BE2C (cell line): ENCODE results near the gene CLASP1.

Experiments
- DNase-seq: peaks from one replicate; pipeline ENCODE4 v3.0.0-alpha.2; 2020
- H3K27me3 ChIP-seq: fragments of 250-450 bp; sonication (Bioruptor Pico); 2 replicates; pipeline ENCODE4 v1.5.1; 2020; ENCODE audit warnings: mild to moderate bottlenecking
- H3K36me3 ChIP-seq: fragments of 250-450 bp; sonication (Bioruptor Pico); 2 replicates; pipeline ENCODE4 v1.5.1; 2020; ENCODE audit warnings: mild to moderate bottlenecking
- H3K4me1 ChIP-seq: fragments of 250-450 bp; sonication (Bioruptor Pico); 2 replicates; pipeline ENCODE4 v1.5.1; 2020
- H3K4me3 ChIP-seq: 2 replicates; pipeline ENCODE4 v1.5.1; 2011; ENCODE audit warnings: low read depth, low read length
- H3K9me3 ChIP-seq: fragments of 250-450 bp; sonication (Bioruptor Pico); 2 replicates; pipeline ENCODE4 v1.5.1; 2020
- TF ChIP-seq, protein P1 (sequence below): IDR thresholded peaks from 2 replicates; pipeline ENCODE4 v1.5.1; 2012; ENCODE audit warnings: mild to moderate bottlenecking, low read depth, low read length

The CLASP1 gene

DNA sequence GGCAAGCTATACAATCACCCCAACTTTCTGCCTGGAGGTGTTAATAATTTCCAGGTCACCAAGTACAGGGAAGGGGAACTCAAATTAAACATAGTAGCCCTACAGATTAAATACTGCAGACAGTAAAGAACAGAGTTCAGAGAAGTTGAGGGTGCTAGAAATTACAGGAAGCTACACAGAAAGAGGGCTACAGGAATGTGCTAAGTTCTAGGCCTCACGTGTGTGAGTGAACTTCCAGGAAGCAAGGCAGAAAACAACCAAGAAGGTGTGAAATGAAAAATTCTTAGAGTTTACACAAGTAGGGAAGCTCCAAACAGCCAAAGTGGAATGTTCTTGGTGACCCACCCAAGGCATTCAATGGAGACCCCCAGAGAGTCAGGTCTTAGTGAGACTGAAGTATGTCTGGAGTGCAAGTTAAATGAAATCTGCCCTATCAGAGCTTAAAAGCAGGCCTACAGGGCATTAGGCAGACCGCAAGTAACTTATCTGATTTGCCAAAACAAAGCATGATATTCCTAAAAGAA lies 176.7 kb downstream of the CLASP1 start:
- Histone ChIP-seq H3K4me3 (no peak overlapping the region), H3K9me3 (no peaks in the 10 kb centered on the region), H3K36me3 (peaks cover 4% of the 10 kb centered on the region; the same call in 1 of the 2 replicates), H3K4me1 (peaks cover 5% of the 10 kb centered on the region; the same call in 1 of the 2 replicates), H3K27me3 (no peaks in the 10 kb centered on the region)
- no peak for DNase-seq
- TF ChIP-seq, protein P1, sequence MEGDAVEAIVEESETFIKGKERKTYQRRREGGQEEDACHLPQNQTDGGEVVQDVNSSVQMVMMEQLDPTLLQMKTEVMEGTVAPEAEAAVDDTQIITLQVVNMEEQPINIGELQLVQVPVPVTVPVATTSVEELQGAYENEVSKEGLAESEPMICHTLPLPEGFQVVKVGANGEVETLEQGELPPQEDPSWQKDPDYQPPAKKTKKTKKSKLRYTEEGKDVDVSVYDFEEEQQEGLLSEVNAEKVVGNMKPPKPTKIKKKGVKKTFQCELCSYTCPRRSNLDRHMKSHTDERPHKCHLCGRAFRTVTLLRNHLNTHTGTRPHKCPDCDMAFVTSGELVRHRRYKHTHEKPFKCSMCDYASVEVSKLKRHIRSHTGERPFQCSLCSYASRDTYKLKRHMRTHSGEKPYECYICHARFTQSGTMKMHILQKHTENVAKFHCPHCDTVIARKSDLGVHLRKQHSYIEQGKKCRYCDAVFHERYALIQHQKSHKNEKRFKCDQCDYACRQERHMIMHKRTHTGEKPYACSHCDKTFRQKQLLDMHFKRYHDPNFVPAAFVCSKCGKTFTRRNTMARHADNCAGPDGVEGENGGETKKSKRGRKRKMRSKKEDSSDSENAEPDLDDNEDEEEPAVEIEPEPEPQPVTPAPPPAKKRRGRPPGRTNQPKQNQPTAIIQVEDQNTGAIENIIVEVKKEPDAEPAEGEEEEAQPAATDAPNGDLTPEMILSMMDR, result no peak

DNA sequence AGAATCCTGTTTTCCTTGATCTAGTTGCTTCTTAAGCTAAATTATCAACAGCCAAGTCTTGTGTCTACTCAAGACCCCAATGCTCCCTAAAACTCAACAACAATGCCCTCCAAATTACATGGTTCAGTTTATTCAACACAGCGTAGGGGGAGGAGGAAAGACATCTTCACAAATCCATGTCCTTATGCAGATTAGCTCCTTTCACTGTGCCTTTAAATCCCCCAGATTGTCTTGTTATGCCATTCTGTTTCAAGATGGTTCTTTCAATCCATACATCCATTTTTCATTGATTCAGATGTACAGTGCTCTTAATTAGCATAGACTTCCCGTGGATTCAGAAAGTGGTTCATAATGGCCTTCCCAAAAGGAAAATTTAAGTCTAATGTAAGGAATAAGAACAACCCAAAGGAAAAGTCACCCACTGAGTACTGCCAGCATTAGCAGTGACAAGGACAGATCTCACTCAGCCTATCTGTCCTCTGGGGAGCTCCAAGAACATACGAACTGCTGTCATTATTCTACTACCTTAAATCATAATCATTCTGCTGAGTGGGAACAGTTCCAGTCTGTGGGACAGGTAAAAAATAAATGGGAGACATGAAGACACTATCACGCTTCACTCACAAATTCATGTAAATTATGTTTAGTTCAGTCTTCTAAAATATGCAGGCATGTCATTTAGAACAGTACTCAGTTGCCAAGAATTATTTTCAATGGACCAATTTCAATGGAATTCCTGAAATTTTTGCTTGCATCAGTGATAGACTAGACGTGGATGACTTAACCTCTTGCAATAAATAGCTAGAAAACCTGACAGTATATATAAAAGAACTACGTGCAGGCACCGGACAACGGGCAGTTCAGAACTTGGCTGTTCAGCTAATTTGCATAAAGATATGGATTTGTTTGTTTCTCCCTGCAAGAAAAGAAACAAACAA lies 177.5 kb downstream of the CLASP1 start:
- no peak for DNase-seq
- H3K9me3 ChIP-seq, result no peaks in the 10 kb centered on the region
- peaks cover 4% of the 10 kb centered on the region; the same call in 1 of the 2 replicates for H3K36me3 ChIP-seq
- H3K27me3 ChIP-seq, result no peaks in the 10 kb centered on the region
- TF ChIP-seq, protein P1, result no peak
- no peak overlapping the region for H3K4me3 ChIP-seq
- H3K4me1 ChIP-seq, result peaks cover 5% of the 10 kb centered on the region; the same call in 1 of the 2 replicates

DNA sequence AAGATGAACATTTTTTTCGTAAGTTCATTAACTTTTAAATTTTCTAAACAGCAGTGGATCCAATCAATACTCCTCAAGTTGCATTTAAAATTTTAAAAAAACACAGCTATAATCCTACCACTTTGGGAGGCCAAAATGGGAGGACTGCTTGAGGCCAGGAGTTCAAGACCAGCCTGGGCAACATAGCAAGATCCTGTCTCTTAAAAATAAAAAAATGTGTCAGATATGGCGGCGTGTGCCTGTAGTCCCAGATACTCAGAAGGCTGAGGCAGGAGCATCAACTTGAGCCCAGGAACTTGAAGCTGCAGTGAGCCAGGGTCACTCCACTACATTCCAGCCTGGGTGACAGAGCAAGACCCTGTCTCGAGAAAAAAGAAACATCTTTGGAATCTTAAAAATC lies 178.3 kb downstream of the CLASP1 start:
- DNase-seq, result no peak
- Histone ChIP-seq H3K36me3 (peaks cover 4% of the 10 kb centered on the region; the same call in 1 of the 2 replicates), H3K4me1 (peaks cover 3% of the 10 kb centered on the region; the same call in 1 of the 2 replicates), H3K4me3 (no peak overlapping the region), H3K9me3 (no peaks in the 10 kb centered on the region), H3K27me3 (no peaks in the 10 kb centered on the region)
- TF ChIP-seq, protein P1, result no peak

DNA sequence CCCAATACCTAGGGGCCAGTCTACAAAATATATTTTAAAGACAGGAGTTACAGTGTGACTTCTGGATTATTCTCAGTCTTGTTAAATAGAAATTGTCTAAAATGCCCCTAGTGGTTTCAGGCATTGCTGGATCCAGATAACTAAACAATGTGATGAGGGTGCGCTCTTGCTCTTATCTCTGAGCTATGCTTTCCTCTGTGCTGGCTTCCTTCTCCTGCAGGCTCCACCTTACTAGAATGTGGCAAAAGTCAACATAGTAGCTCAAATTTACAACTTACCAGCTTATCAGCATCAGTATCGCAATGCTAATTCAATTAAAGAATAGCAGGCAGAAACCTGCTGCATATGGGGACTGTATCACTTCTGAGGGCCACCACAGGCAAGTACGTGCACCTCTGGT lies 179.9 kb downstream of the CLASP1 start:
- no peak for DNase-seq
- Histone ChIP-seq H3K36me3 (peaks cover 4% of the 10 kb centered on the region; the same call in 1 of the 2 replicates), H3K4me1 (peaks cover 3% of the 10 kb centered on the region; the same call in 1 of the 2 replicates), H3K9me3 (no peaks in the 10 kb centered on the region), H3K4me3 (no peak overlapping the region), H3K27me3 (no peaks in the 10 kb centered on the region)
- TF ChIP-seq, protein P1, result no peak

DNA sequence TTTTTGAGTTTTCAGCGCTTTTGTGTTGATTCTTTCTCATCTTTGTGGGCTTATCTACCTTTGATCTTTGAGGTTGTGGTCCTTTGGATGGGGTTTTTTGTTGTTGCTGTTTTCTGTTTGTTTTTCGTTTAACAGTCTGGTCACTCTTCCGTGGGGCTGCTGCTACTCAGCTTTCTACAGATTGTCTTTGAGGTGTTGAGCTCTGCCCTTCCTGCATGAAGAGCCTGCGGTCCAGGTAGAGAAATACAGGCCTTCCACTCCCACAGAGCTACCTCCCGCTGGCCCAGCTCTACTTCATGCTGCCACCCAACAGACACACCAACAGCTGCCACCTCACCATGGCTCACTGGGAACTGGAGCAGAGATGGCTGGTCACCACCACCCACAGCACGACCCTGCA lies 180.3 kb downstream of the CLASP1 start:
- TF ChIP-seq, protein P1, result no peak
- H3K9me3 ChIP-seq, result no peaks in the 10 kb centered on the region
- H3K27me3 ChIP-seq, result no peaks in the 10 kb centered on the region
- peaks cover 4% of the 10 kb centered on the region; the same call in 1 of the 2 replicates for H3K36me3 ChIP-seq
- H3K4me3 ChIP-seq, result no peak overlapping the region
- H3K4me1 ChIP-seq, result peaks cover 3% of the 10 kb centered on the region; the same call in 1 of the 2 replicates
- DNase-seq, result no peak
